Measurements from ENCODE around the gene STON2. TPM values are rescaled to one million over a fixed set of nuclear protein-coding genes. Genes with fewer than 3 reads are reported as not detected.

Gene STON2
- total and polyA plus RNA-seq, 8 donors, result 0.76 to 4.6 (median 1.8) TPM

GRCh38 chr14:81301371-81301770, 98.8 kb downstream of the STON2 start:
- no peak overlapping the region for H3K27ac ChIP-seq

GRCh38 chr14:81298911-81299310, 101.2 kb downstream of the STON2 start:
- WGBS, 2 donors, result 91 to 94% methylated on average over 2 of the region's 2 CpGs
- no peak for FAIRE-seq

More at GRCh38 chr14:81301371-81301770, 98.8 kb downstream of the STON2 start:
- no peak overlapping the region for H3K4me3 ChIP-seq
- no peak for DNase-seq
- no peaks in the 10 kb centered on the region for H3K36me3 ChIP-seq
- peaks cover 0 to 11% (median 6%) of the 10 kb centered on the region in 3 donors for H3K4me1 ChIP-seq
- intact Hi-C loops (cut with DNase I), result no loop called here
- FAIRE-seq, result no peak
- TF ChIP-seq CTCF (IDR thresholded peaks at IDR 0.05), result no peak
- H3K9me3 ChIP-seq, result no peaks in the 10 kb centered on the region
- ATAC-seq, result no peak
- no peaks in the 10 kb centered on the region for H3K27me3 ChIP-seq
- WGBS, 2 donors, result 78 to 83% methylated on average over 1 of the region's 1 CpG

GRCh38 chr14:81298122-81298521, 102.0 kb downstream of the STON2 start:
- H3K27me3 ChIP-seq, result no peaks in the 10 kb centered on the region
- no peaks in the 10 kb centered on the region for H3K9me3 ChIP-seq
- peaks cover 0 to 5% (median 0%) of the 10 kb centered on the region in 3 donors for H3K4me1 ChIP-seq
- no peaks in the 10 kb centered on the region for H3K36me3 ChIP-seq
- peak in 1 of 6 donors; percentile 27 for DNase-seq
- 70 to 80% methylated on average over 2 of the region's 2 CpGs for WGBS, 2 donors
- intact Hi-C loops (cut with DNase I), result no loop called here
- H3K27ac ChIP-seq, result no peak overlapping the region
- FAIRE-seq, result no peak
- no peak for TF ChIP-seq CTCF (IDR thresholded peaks at IDR 0.05)
- H3K4me3 ChIP-seq, result no peak overlapping the region
- ATAC-seq, result no peak

More at GRCh38 chr14:81298911-81299310, 101.2 kb downstream of the STON2 start:
- intact Hi-C loops (cut with DNase I), result no loop called here
- H3K4me3 ChIP-seq, result no peak overlapping the region
- TF ChIP-seq CTCF (IDR thresholded peaks at IDR 0.05), result no peak
- ATAC-seq (no peak), DNase-seq (no peak)
- H3K27ac ChIP-seq, result no peak overlapping the region
- H3K9me3 ChIP-seq, result no peaks in the 10 kb centered on the region
- peaks cover 0 to 10% (median 6%) of the 10 kb centered on the region in 3 donors for H3K4me1 ChIP-seq
- no peaks in the 10 kb centered on the region for H3K27me3 ChIP-seq
- no peaks in the 10 kb centered on the region for H3K36me3 ChIP-seq

GRCh38 chr14:81295958-81296923, 103.9 kb downstream of the STON2 start:
- Histone ChIP-seq H3K36me3 (no peaks in the 10 kb centered on the region), H3K9me3 (no peaks in the 10 kb centered on the region), H3K27me3 (no peaks in the 10 kb centered on the region), H3K4me3 (no peak overlapping the region), H3K27ac (no peak overlapping the region), H3K4me1 (no peaks in the 10 kb centered on the region)
- intact Hi-C loops (cut with DNase I), result no loop called here
- no peak for TF ChIP-seq CTCF (IDR thresholded peaks at IDR 0.05)
- WGBS, 2 donors, result 67 to 82% methylated on average over 4 of the region's 4 CpGs
- FAIRE-seq (no peak), ATAC-seq (peak in 2 of 4 donors; percentile 36 to 37), DNase-seq (no peak)

GRCh38 chr14:81289516-81289915, 110.6 kb downstream of the STON2 start:
- no peak for FAIRE-seq
- 65 to 74% methylated on average over 6 of the region's 6 CpGs for WGBS, 2 donors

More at GRCh38 chr14:81289516-81289915, 110.6 kb downstream of the STON2 start:
- no peak for TF ChIP-seq CTCF (IDR thresholded peaks at IDR 0.05)
- H3K4me3 ChIP-seq, result no peak overlapping the region
- H3K4me1 ChIP-seq, result no peaks in the 10 kb centered on the region
- ATAC-seq (no peak), DNase-seq (no peak)
- H3K27me3 ChIP-seq, result no peaks in the 10 kb centered on the region
- H3K36me3 ChIP-seq, result no peaks in the 10 kb centered on the region
- H3K27ac ChIP-seq, result no peak overlapping the region
- no peaks in the 10 kb centered on the region for H3K9me3 ChIP-seq
- intact Hi-C loops (cut with DNase I), result no loop called here
